HG03280 (cell line): ENCODE data around the gene UBALD2.
"Not testable (repeated sequence)": the region's sequence is repeated elsewhere in the genome, so short reads cannot be mapped to it uniquely, and the experiment has no call there.

Experiments
- ATAC-seq: cut with Tn5 transposase; IDR thresholded peaks from one replicate; pipeline ENCODE4 v1.9.1; 2021; ENCODE audit warnings: mild to moderate bottlenecking, moderate library complexity; ENCODE audit not compliant: unreplicated experiment

Gene UBALD2

GRCh38 chr17:76277300-76278267 lies 12.4 kb downstream of the UBALD2 start:
- ATAC-seq: no peak

DNA sequence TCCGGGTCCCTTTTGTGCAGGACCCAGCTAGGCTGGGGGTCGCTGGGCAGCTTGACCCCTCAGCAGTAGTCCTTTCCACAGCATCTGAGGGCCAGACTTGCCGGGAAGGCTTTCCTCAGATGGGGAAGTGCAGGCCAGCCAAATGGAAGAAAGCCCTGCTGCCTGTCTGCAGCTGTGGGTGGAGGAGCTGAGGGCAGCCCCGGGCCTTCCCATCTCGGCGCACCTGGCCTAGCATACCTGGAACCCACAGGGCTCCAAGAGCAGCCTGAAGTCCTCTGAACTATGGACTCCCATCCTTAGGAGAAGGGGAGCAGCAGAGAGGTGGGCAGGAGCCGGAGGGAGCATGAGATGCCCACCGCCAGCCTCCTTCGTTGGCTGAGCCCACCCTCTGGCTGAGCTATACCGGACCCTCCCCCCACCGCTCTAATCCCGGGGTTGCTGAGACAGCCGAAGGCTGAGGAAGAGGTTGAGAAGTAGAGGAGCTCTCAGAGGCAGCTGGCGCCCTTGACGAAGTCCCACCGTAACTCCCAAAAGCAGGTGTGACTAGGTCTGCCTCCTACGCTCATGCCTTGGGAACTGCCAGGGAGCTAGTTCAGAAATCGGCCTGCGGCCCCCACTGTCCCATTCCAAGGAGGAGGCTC lies 13.2 kb downstream of the UBALD2 start:
- ATAC-seq: no peak

DNA sequence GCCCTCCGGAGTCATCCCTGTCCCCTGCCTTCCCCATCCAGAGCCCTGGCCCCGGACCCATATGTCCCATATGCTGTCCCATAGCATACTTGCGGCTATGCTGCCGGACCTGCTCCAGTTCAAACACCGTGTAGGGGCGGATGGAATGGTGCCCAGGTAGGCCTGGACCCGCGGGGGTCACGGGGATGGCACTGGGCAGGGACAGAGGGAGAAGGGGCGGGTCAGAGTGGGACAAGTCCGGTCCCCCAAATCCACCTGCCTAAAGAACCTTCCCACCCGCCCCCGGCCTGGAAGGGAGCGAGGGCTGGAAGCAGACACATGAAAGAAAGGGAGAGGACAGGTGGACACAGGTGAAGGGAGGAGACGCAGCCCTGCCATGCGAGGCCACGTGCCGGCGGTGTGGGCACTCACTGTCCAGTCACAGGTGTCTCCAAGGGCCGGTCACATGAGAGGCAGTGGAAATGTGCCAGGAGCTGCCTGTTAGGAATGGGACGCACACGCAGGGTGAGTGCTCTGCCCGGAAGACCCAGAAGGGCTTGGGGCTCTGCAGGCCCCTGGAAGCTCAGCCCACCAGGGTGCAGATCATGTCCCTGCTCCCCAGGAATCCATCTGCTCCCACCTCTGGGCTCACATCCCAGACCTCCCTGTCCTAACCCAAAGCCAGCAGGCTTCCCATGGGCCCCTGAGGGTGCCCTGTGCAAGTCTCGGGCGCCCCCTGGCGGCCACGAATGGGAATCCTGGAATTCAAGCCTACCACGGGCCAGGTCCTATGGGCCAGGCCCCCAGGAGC lies 14.0 kb downstream of the UBALD2 start:
- no peak for ATAC-seq

DNA sequence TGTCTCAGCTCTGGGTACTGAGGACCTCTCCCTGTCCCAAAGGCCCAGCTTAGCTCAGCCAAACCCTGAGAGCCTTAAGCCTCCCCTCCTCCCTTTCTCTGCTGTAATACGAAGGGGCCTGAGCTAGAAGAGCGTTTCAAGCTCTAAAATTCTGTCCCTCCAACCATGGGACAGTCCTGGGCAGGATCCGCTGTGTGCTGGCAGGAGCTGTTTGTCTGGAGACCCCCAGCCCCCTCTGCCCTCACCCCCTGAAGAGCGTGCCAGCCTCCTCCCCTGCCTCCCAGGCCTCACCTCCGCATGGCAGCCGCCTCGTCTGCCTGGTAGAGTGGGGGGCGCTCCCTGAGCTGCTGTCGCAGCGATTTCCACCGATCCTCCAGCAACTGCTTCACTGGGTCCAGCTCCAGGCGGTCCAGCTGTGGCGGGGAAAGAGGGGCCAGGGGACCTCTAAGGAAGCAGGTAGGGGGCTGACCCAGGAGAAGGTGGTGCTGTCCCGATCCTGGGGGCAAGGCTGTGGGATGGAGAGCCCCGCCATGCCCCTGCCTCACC lies 14.7 kb downstream of the UBALD2 start:
- no peak for ATAC-seq

DNA sequence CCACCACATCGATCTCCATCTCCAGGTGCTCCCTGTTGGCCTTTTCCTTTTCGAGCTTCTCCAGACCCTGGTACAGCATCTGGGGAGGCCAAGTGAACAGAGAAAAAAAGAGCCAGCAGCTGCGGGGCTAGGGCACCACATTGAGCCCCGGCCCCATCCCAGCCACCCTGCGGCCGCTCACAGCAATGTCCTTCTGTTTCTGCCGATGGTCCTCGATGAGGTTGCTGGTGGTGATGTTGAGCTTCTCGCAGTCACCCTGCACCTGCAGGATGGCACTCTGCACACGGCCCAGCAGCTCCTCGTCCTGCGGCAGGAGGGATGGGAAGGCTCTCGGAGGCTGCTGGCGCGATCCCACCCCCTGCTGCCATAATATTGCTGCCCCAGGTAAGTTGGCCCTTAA lies 15.5 kb downstream of the UBALD2 start:
- ATAC-seq: no peak

DNA sequence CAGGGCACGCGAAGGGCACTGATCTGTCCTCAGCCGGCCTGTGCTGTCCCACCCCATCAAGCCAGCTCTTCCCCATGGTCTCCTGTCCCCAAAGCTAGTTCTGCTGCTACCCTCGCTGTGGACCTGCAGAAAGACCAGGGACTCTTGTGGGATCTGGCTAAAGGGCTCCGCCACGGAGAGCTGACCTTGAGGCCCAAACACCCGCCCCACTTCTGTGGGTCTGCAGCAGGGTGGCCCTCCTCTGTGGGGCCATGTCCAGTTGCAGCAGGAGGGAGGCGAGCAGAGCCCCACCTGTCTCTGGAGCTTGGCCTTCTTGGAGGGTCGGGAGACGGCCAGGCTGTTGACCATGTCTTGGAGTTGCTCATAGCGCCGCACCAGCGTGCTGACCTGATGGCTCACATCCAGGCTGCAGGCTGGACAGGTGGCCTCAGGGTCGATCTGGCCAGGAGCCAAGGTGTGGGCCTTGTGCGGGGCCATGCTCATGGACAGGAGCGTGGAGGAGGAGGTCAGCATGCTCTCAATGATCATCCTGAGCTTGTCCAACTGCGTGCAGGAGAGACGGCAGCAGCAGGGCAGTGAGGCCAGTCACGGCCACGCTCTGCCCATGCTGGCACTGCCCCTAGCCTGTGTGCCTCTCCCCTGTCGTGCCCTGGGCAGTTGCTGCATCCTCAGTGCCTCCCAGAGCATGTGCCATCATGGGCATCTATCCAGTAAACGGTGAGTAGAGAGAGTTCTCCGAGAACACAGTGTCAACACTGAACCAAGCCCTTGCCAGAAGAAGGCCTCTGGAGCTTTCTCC lies 16.6 kb downstream of the UBALD2 start:
- no peak for ATAC-seq

DNA sequence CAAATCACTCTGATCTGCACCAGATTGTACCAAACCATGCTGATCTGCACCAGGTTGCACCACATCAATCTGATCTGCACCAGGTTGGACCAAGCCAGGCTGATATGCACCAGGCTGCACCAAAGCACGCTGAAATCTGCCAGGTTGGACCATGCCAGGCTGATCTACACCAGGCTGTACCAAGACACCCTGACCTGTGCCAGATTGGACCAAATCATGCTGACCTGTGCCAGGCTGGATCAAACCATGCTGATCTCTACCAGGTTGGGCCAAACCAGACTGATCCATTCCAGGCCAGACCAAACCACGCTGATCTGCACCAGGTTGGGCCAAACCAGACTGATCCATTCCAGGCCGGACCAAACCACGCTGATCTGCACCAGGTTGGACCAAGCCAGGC lies 27.4 kb downstream of the UBALD2 start:
- no peak for ATAC-seq

GRCh38 chr17:76293106-76293505 lies 28.0 kb downstream of the UBALD2 start:
- no peak for ATAC-seq

DNA sequence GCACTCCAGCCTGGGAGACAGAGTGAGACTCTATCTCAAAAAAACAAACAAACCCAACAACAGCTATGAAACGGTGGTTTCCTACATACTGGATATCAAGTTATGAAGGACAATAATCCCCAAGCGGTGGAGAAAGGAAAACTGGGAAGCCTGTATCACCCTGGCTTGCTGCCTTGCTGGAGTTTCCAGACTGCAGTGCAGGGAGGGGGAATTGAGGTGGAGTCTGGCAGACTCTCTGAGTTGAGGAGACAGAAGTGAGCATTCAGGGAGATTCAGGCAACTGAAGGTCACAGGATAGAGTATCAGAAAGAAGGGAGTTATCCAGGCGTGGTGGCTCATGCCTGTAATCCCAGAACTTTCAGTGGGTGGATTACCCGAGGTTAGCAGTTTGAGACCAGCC lies 31.0 kb downstream of the UBALD2 start:
- no peak for ATAC-seq

GRCh38 chr17:76296889-76297288 lies 31.7 kb downstream of the UBALD2 start:
- no peak for ATAC-seq

DNA sequence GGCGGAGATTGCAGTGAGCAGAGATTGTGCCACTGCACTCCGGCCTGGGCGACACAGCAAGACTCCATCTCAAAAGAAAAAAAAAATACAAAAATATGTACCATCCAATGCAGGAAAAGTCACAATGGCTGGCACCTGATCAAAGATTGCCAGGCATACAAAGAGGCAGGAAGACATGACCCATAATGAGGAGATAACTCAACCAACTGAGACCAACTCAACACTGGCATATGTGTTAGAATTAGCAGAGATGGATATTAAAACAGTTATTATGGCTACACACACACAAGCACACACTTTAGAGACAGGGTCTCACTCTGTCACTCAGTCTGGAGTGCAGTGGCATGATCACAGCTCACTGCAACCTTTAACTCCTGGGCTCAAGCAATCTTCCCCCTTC lies 32.3 kb downstream of the UBALD2 start:
- ATAC-seq: no peak

DNA sequence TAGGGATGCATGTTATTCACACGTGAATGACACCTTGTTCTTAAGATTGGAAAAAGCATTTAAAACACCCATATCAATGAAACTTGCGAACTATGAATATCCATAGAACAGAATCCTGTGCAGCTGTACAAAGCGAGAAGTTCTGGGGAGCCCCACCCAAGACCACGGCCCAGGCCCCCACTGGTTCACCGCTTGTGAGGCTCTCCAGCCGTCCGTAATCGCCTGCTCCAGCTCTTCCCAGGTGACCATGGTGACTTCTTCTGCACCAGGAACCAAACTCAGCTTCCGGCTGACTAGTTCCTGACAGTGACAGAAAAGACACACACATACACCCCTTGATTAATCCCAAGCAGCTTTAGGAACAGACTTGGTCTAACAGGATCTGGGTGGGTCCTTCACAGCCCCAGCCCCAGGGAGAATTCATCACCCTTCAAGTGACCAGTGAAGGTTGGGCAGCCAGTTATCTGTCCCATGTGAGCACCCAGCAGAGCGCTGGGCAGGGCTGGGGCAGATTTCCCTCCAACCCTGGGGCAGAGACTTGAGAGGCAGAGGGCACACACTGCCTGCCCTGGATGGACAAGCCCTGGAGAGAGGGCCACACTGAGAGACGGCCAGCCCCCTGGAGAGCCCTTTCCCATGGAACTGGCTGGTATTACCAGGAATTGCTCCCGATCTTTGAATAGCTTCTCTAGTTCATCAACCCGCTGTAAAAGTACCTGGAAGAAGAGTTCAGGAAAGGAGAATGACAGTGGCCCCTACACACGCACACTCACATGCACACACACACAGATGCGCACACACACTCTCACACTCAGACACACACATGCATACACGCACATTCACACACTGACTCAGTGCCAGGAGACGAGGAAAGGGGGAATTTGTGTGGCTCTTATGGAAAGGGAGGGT lies 39.3 kb downstream of the UBALD2 start:
- ATAC-seq: no peak

DNA sequence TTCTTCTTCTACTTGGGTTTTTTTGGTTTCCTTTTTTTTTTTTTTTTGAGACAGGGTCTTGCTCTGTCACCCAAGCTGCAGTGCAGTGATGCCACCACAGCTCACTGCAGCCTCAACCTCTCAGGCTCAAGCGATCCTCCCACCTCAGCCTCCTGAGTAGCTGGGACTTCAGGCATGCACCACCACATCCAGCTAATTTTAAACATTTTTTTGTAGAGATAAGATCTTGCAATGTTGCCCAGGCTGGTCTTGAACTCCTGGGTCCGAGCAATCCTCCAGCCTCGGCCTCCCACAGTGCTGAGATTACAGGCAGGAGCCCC lies 39.9 kb downstream of the UBALD2 start:
- ATAC-seq: not testable (repeated sequence)

DNA sequence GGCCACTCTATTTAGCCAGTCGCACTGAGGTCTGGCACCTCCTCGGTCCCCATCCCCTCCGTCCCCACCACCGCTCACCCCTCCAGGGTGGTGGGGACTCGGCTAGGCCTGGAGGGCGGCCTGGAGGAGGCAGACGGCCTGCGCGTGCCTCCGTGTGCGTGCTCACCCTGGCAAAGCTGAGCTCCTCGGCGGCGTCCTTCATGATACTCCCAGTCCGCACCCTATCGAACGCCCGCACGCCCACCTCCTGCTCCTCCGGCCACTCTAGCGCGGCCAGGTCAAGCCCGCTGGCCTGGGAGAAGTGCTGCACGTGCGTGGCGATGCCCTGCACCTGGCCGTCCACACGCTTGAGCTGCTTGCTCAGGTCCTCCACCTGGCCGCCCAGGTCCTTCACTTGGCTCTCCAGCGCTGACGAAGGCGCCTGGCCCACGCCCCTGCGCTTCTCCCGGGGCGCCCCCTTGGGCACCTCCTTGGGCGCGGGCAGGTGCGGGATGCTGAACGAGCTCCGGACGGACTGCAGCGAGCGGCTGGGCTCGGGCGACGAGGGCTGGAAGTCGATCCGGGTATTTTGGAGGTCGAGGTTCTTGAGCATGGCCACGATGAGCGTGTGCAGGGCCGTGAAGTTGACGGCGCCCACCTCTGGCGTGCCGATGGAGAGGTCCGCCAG lies 42.3 kb downstream of the UBALD2 start:
- ATAC-seq: no peak

GRCh38 chr17:76307966-76308338 lies 42.8 kb downstream of the UBALD2 start, which contains the start of gene QRICH2:
QRICH2 (minus strand) TSS chr17:76308276; CDS start chr17:76307998, 278 bp downstream.
- no peak for ATAC-seq

DNA sequence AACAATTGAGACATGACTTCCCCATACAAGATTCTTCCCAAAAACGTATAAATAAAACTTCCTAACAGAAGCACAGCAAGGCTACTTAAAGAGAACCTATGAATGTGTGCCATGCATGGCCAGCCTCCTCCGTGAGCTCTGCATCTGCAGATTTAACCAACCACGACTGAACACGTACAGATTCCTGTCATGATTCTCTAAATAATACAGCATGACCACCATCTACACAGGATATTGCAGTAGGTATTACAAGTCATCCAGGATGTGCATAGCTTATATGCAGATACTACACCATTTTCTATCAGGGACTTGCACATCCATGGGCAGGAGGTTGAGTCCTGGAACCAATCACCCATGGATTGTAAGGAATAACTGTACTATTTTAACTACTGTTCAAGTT lies 44.3 kb downstream of the UBALD2 start:
- no peak for ATAC-seq

GRCh38 chr17:76312735-76313134 lies 47.6 kb downstream of the UBALD2 start:
- no peak for ATAC-seq

DNA sequence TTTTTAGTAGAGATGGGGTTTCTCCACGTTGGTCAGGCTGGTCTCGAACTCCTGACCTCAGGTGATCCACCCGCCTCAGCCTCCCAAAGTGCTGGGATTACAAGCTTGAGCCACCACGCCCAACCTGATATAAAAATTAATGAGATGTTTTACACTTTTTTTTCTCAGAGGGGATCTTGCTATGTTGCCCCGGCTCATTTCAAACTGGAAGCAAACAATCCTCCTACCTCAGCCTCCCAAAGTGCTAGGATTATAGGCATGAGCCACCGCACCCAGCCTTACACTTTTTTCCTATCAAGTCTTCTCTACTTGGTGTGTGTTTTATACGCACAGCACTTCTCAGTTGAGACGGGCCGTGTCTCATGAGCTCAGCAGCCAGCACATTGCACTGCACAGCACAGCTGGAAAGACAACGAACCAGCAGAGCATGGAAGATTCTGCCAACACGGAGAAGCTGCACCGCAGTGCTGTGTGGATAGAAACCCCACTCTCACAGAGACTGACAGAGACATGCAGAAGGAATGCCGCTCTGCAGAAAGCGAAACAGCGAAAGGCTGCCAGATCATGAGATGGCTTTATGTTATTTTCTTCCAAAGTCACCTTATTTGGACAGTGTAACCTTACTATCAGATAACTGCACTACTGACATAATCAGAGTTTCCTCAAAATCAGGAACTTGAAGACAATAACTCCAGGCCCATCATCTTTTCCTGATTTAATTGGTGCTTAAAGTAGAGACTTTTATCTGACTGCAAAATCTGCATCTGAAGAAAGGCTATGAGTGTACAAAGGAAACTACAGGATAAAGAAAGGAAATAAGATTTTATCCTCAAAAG lies 49.5 kb downstream of the UBALD2 start:
- ATAC-seq: no peak
